Liver (tissue), 9 donors: Measurements from ENCODE around the gene C10orf67. TPM values are rescaled to one million over a fixed set of nuclear protein-coding genes. Genes with fewer than 3 reads are reported as not detected.
A peak's percentile ranks its signal among the peaks of the same experiment; 100 is the strongest.

ENCODE experiments used
- DNase-seq: peaks from one replicate; pipeline ENCODE4 v3.0.0-alpha.2; 2017; ENCODE audit warnings: low spot score
- H3K27ac ChIP-seq, 2 donors: one replicate each; pipeline ENCODE4 v1.7.0; 2013; ENCODE audit warnings: inconsistent platforms in 2 of 2, low read length in 2 of 2, control low read depth in 1 of 2, low read depth in 1 of 2, mild to moderate bottlenecking in 1 of 2
- H3K27me3 ChIP-seq, 4 donors: one replicate each; pipeline versions ENCODE4 v1.6.1 to v1.7.0; 2013; ENCODE audit warnings: low read length in 3 of 4, inconsistent platforms in 1 of 4, mild to moderate bottlenecking in 1 of 4, moderate library complexity in 1 of 4; ENCODE audit not compliant: control insufficient read depth in 4 of 4, insufficient read depth in 4 of 4
- H3K36me3 ChIP-seq, 4 donors: one replicate each; pipeline versions ENCODE4 v1.6.1 to v1.7.0; 2013; ENCODE audit warnings: low read length in 3 of 4, mild to moderate bottlenecking in 3 of 4, low read depth in 1 of 4, moderate library complexity in 1 of 4; ENCODE audit not compliant: control insufficient read depth in 4 of 4, insufficient read depth in 3 of 4
- H3K4me1 ChIP-seq, 4 donors: one replicate each; pipeline versions ENCODE4 v1.6.1 to v1.7.0; 2013; ENCODE audit warnings: low read length in 3 of 4, mild to moderate bottlenecking in 3 of 4, moderate library complexity in 1 of 4; ENCODE audit not compliant: control insufficient read depth in 4 of 4, insufficient read depth in 4 of 4
- H3K4me3 ChIP-seq, 3 donors: one replicate each; pipeline versions ENCODE4 v1.6.1 to v1.7.0; 2013; ENCODE audit warnings: low read length in 3 of 3, control low read depth in 1 of 3, low read depth in 1 of 3, mild to moderate bottlenecking in 1 of 3
- H3K9ac ChIP-seq, 2 donors: one replicate each; pipeline ENCODE4 v1.7.0; 2013; ENCODE audit warnings: low read length in 2 of 2, mild to moderate bottlenecking in 2 of 2, moderate library complexity in 2 of 2, control low read depth in 1 of 2, low read depth in 1 of 2
- H3K9me3 ChIP-seq, 4 donors: one replicate each; pipeline versions ENCODE4 v1.6.1 to v1.7.0; 2013; ENCODE audit warnings: low read length in 3 of 4; ENCODE audit not compliant: control insufficient read depth in 4 of 4
- ATF3 ChIP-seq: IDR thresholded peaks from 2 replicates; pipeline ENCODE4 v1.6.1; 2016; ENCODE audit warnings: antibody characterized with exemption
- CTCF ChIP-seq: fragments of 150-350 bp; IDR thresholded peaks from 2 replicates; pipeline ENCODE4 v1.5.1; 2017; ENCODE audit warnings: improper control_type of control experiment, low read depth, low read length; ENCODE audit not compliant: missing input control
- EGR1 ChIP-seq, 2 donors: IDR thresholded peaks; 2 replicates each; pipeline ENCODE4 v1.6.1; 2016 to 2018; ENCODE audit warnings: antibody characterized with exemption in 2 of 2, low read depth in 2 of 2
- FOXA1 ChIP-seq: IDR thresholded peaks from 2 replicates; pipeline ENCODE4 v1.6.1; 2016; ENCODE audit warnings: antibody characterized with exemption
- FOXA2 ChIP-seq: IDR thresholded peaks from 2 replicates; pipeline ENCODE4 v1.6.1; 2016; ENCODE audit warnings: antibody characterized with exemption
- GABPA ChIP-seq, 2 donors: IDR thresholded peaks in 1 of 2; conservative IDR thresholded peaks in 1 of 2; 2 replicates each; pipeline ENCODE4 v1.6.1; 2016; ENCODE audit warnings: antibody characterized with exemption in 2 of 2, mild to moderate bottlenecking in 1 of 2, moderate library complexity in 1 of 2
- HNF4A ChIP-seq, 2 donors: conservative IDR thresholded peaks; 2 replicates each; pipeline ENCODE4 v1.6.1; 2016; ENCODE audit warnings: antibody characterized with exemption in 2 of 2, mild to moderate bottlenecking in 2 of 2
- HNF4G ChIP-seq: IDR thresholded peaks from 2 replicates; pipeline ENCODE4 v1.6.1; 2016; ENCODE audit warnings: antibody characterized with exemption
- JUND ChIP-seq, 2 donors: IDR thresholded peaks; 2 replicates each; pipeline ENCODE4 v1.6.1; 2016; ENCODE audit warnings: antibody characterized with exemption in 2 of 2
- MAX ChIP-seq: IDR thresholded peaks from 2 replicates; pipeline ENCODE4 v1.6.1; 2016; ENCODE audit warnings: antibody characterized with exemption
- NR2F2 ChIP-seq: IDR thresholded peaks from 2 replicates; pipeline ENCODE4 v1.6.1; 2016; ENCODE audit warnings: antibody characterized with exemption
- RAD21 ChIP-seq, 2 donors: IDR thresholded peaks; 2 replicates each; pipeline ENCODE4 v1.6.1; 2016; ENCODE audit warnings: antibody characterized with exemption in 2 of 2, mild to moderate bottlenecking in 2 of 2
- REST ChIP-seq: IDR thresholded peaks from 2 replicates; pipeline ENCODE4 v1.6.1; 2016; ENCODE audit warnings: antibody characterized with exemption, mild to moderate bottlenecking
- RXRA ChIP-seq, 2 donors: IDR thresholded peaks; 2 replicates each; pipeline ENCODE4 v1.6.1; 2017 to 2018; ENCODE audit warnings: antibody characterized with exemption in 2 of 2, mild to moderate bottlenecking in 1 of 2
- SP1 ChIP-seq: IDR thresholded peaks from 2 replicates; pipeline ENCODE4 v1.6.1; 2018; ENCODE audit warnings: antibody characterized with exemption, mild to moderate bottlenecking
- TAF1 ChIP-seq: conservative IDR thresholded peaks from 2 replicates; pipeline ENCODE4 v1.6.1; 2016; ENCODE audit warnings: antibody characterized with exemption, mild to moderate bottlenecking
- YY1 ChIP-seq: IDR thresholded peaks from 2 replicates; pipeline ENCODE4 v1.6.1; 2016; ENCODE audit warnings: antibody characterized with exemption, mild to moderate bottlenecking
- ZBTB33 ChIP-seq: IDR thresholded peaks from 2 replicates; pipeline ENCODE4 v1.6.1; 2016; ENCODE audit warnings: antibody characterized with exemption
- WGBS: extraction: QIAGEN DNeasy Blood & Tissue Kit; methylation state at CpG from one replicate; pipeline ENCODE4 v1.1.7; 2013; 5-methylcytosine and 5-hydroxymethylcytosine counted together
- polyA plus RNA-seq, 2 donors: library from polyadenylated mRNA; stranded (reverse) in 1 of 2; unstranded in 1 of 2; fragments of 200-250 nt in 1 of 2; fragments of >200 nt in 1 of 2; fragmentation: Nextera tagmentation in 1 of 2; extraction: Ambion mirVana in 1 of 2; gene quantifications; one replicate each; pipeline versions ENCODE4 v1.2.1 to v1.2.3, GENCODE V29; 2013 to 2015
- total RNA-seq, 2 donors: library from RNA; depleted of rRNA; stranded (reverse); fragments of >200 nt; gene quantifications; one replicate each; pipeline ENCODE4 v1.2.3, GENCODE V29; 2014
- donor health status: healthy.
- donor health status: healthy.
- donor health status: healthy.
- donor health status: healthy.
- donor health status: healthy.

C10orf67 gene
- total and polyA plus RNA-seq, 4 donors = 0.02 TPM; not detected in 3

- no peaks in the 10 kb centered on the region for H3K27me3 ChIP-seq
Observed at GRCh38 chr10:23358357-23358756, 13.8 kb upstream of the C10orf67 start.

GRCh38 chr10:23354630-23355279, 10.2 kb upstream of the C10orf67 start:
- H3K4me3 ChIP-seq = peak overlapping the region in 1 of 3 donors; percentile 23
- peaks cover 0 to 10% (median 5%) of the 10 kb centered on the region in 4 donors for H3K4me1 ChIP-seq

More at GRCh38 chr10:23358357-23358756, 13.8 kb upstream of the C10orf67 start:
- Histone ChIP-seq H3K4me3 (no peak overlapping the region), H3K9ac (no peak overlapping the region), H3K9me3 (no peaks in the 10 kb centered on the region), H3K4me1 (peaks cover 0 to 10% (median 5%) of the 10 kb centered on the region in 4 donors), H3K27ac (no peak overlapping the region), H3K36me3 (no peaks in the 10 kb centered on the region)
- WGBS = 85% methylated on average over 2 of the region's 2 CpGs
- no peak for DNase-seq
- TF ChIP-seq CTCF (no peak), TAF1 (no peak), FOXA2 (no peak), HNF4A (conservative IDR thresholded peaks at IDR 0.05) (no peak), HNF4G (no peak)

More at GRCh38 chr10:23354630-23355279, 10.2 kb upstream of the C10orf67 start:
- Histone ChIP-seq H3K9me3 (no peaks in the 10 kb centered on the region), H3K36me3 (no peaks in the 10 kb centered on the region), H3K27ac (peak overlapping the region in 1 of 2 donors; percentile 56), H3K27me3 (no peaks in the 10 kb centered on the region), H3K9ac (peak overlapping the region in 1 of 2 donors; percentile 20)
- 34% methylated on average over 5 of the region's 5 CpGs for WGBS
- TF ChIP-seq REST = no peak
- no peak for TF ChIP-seq FOXA1
- peak; percentile 22 for TF ChIP-seq SP1
- no peak for TF ChIP-seq ATF3
- TF ChIP-seq EGR1 (IDR thresholded peaks at IDR 0.05; ENCODE audit: low read depth in 2 of 2) = no peak
- no peak for TF ChIP-seq GABPA (IDR thresholded peaks at IDR 0.05 in 1 of 2, conservative IDR thresholded peaks at IDR 0.05 in 1 of 2)
- TF ChIP-seq RXRA (IDR thresholded peaks at IDR 0.05) = peak in 1 of 2 donors; percentile 5
- no peak for TF ChIP-seq JUND (IDR thresholded peaks at IDR 0.05)
- TF ChIP-seq MAX = no peak
- no peak for TF ChIP-seq ZBTB33
- TF ChIP-seq TAF1 = no peak
- TF ChIP-seq HNF4G = no peak
- TF ChIP-seq FOXA2 = no peak
- TF ChIP-seq RAD21 (IDR thresholded peaks at IDR 0.05) = no peak
- no peak for TF ChIP-seq CTCF
- TF ChIP-seq HNF4A (conservative IDR thresholded peaks at IDR 0.05) = peak; percentile 40 to 58
- TF ChIP-seq YY1 = no peak
- TF ChIP-seq NR2F2 = no peak
- no peak for DNase-seq
